Smooth muscle cell (in vitro differentiated cells): ENCODE results near the gene HCAR2. TPM values are rescaled to one million over a fixed set of nuclear protein-coding genes. Genes with fewer than 3 reads are reported as not detected.
"Not testable (repeated sequence)": the region's sequence is repeated elsewhere in the genome, so short reads cannot be mapped to it uniquely, and the experiment has no call there.

ENCODE experiments used
- DNase-seq: peaks from one replicate; lab custom pipeline; 2025; ENCODE audit not compliant: unreplicated experiment; lab: John Stamatoyannopoulos, UW
- H2AFZ ChIP-seq: fragments of 200-600 bp; sonication (generic); 2 replicates; pipeline ENCODE4 v1.6.0; 2016; ENCODE audit warnings: antibody characterized with exemption, low read depth, mild to moderate bottlenecking
- H3F3A ChIP-seq: fragments of 200-600 bp; sonication (generic); 2 replicates; pipeline ENCODE4 v1.6.0; 2017; ENCODE audit warnings: antibody characterized with exemption, low read depth
- H3K27ac ChIP-seq: fragments of 200-600 bp; sonication (generic); 2 replicates; pipeline ENCODE4 v1.5.1; 2016; ENCODE audit warnings: low read depth, mild to moderate bottlenecking
- H3K27me3 ChIP-seq: fragments of 200-600 bp; sonication (generic); 2 replicates; pipeline ENCODE4 v1.6.1; 2016; ENCODE audit warnings: low read depth, mild to moderate bottlenecking
- H3K36me3 ChIP-seq: fragments of 200-600 bp; sonication (generic); 2 replicates; pipeline ENCODE4 v1.5.1; 2016; ENCODE audit warnings: low read depth
- H3K4me1 ChIP-seq: fragments of 200-600 bp; sonication (generic); 2 replicates; pipeline ENCODE4 v1.5.1; 2016; ENCODE audit warnings: low read depth
- H3K4me2 ChIP-seq: fragments of 200-600 bp; sonication (generic); 2 replicates; pipeline ENCODE4 v1.6.0; 2016; ENCODE audit warnings: mild to moderate bottlenecking
- H3K4me3 ChIP-seq: fragments of 200-600 bp; sonication (generic); 2 replicates; pipeline ENCODE4 v1.5.1; 2016; ENCODE audit warnings: mild to moderate bottlenecking
- H3K79me2 ChIP-seq: fragments of 200-600 bp; sonication (generic); 2 replicates; pipeline ENCODE4 v1.6.0; 2016; ENCODE audit warnings: low read depth, mild to moderate bottlenecking
- H3K9ac ChIP-seq: fragments of 200-600 bp; sonication (generic); 2 replicates; pipeline ENCODE4 v1.6.0; 2016; ENCODE audit warnings: low read depth
- H3K9me3 ChIP-seq: fragments of 200-600 bp; sonication (generic); replicated peaks from 2 replicates; pipeline ENCODE4 v1.5.1; 2016; ENCODE audit warnings: low read depth
- H4K20me1 ChIP-seq: fragments of 200-600 bp; sonication (generic); 2 replicates; pipeline ENCODE4 v1.6.0; 2016; ENCODE audit warnings: low read depth
- CTCF ChIP-seq: fragments of 200-600 bp; sonication (generic); IDR thresholded peaks from 2 replicates; pipeline ENCODE4 v1.5.1; 2017; ENCODE audit warnings: borderline replicate concordance, mild to moderate bottlenecking, antibody characterized with exemption; ENCODE audit not compliant: insufficient read depth, poor library complexity, severe bottlenecking
- WGBS: methylation state at CpG from one replicate; pipeline ENCODE4 v1.1.7; 2016; ENCODE audit warnings: low lambda C conversion rate; 5-methylcytosine and 5-hydroxymethylcytosine counted together
- polyA plus RNA-seq: library from polyadenylated mRNA; unstranded; fragments of >200 nt; fragmentation: Nextera tagmentation; extraction: Ambion mirVana; gene quantifications from 2 replicates; pipeline ENCODE4 v1.2.1, GENCODE V29; 2016
- total RNA-seq: library from RNA; depleted of rRNA; stranded (reverse); fragments of >200 nt; gene quantifications from 2 replicates; pipeline ENCODE4 v1.2.3, GENCODE V29; 2014

HCAR2 gene
- total RNA-seq (0.85 and 2.0 TPM in 2 replicates), polyA plus RNA-seq (0.63 and 1.8 TPM in 2 replicates)

GRCh38 chr12:122702890-122703611 lies at the start of gene HCAR2:
Gene HCAR2, minus strand, starts transcription at chr12:122703357. Its CDS starts 74 bp downstream, at chr12:122703283.
- H3K27ac ChIP-seq, H3K27me3 ChIP-seq, DNase-seq, H3K79me2 ChIP-seq, H4K20me1 ChIP-seq, H3K4me2 ChIP-seq, H3K4me1 ChIP-seq, H3K9me3 ChIP-seq, H3K9ac ChIP-seq, H3K36me3 ChIP-seq, H3K4me3 ChIP-seq, H3F3A ChIP-seq, H2AFZ ChIP-seq: not testable (repeated sequence)
- 88% methylated on average over 22 of the region's 22 CpGs for WGBS

DNA sequence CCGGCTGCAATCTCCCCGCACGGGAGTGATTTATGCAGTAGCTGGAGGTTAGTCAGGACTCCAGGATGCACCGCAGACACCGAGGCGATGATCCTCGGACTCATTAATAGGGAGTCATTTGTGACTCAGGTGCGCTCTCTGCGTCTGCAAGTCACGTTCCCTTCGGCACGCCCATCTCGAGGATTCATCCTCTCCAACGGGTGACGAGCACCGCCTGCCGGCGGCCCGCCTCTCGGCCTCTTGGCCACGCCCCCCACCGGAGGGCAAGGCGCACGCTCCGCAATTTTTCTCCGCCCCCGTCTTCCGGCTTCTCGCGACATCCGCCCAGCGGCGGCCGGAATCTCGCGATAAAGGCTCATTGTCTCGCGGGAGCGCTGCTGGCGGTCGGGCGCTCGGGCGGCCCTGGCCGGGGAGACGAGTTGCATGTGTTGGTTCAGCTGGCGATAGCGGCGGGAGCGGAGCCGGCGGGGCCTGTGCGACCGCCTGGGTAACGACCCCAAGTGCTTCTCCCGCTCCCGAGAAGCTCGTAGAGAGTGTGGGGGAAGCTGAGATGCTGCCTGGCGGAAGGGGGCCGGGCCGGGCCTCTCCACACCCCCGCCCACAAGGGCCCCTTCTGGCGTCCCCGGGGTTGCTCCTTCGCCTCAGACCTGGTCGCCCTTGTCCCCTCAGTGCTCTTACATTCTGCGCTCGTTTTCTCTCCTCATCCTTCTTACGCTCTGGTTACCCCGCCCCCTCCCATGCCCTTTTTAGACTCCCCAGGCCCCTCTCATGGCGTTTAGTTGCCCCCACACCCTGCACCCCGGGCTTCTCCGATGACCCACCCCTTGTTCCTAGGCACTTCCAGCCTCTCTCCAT lies 49.5 kb upstream of the HCAR2 start, which contains the start of gene DENR:
DENR (plus strand) TSS at position 361 of the 855 bp plus-strand sequence. CDS start 878 bp downstream, outside the sequence.
- Histone ChIP-seq H4K20me1 (no peaks in the 10 kb centered on the region), H2AFZ (peak within 1 kb of the TSS; percentile 56), H3K27me3 (no peaks in the 10 kb centered on the region), H3K9ac (peak within 1 kb of the TSS; percentile 95), H3K9me3 (no peaks in the 10 kb centered on the region), H3K4me1 (peaks cover 15% of the 10 kb centered on the region), H3K4me3 (peak within 1 kb of the TSS; percentile 79), H3K27ac (peak within 1 kb of the TSS; percentile 80), H3K36me3 (peaks cover 5% of the 10 kb centered on the region), H3K79me2 (peaks cover 46% of the 10 kb centered on the region), H3K4me2 (peak within 1 kb of the TSS; percentile 86), H3F3A (no peaks in the 10 kb centered on the region)
- peak; percentile 96 for DNase-seq
- 1% methylated on average over 60 of the region's 73 CpGs for WGBS
- peak; percentile 60 for TF ChIP-seq CTCF

- Histone ChIP-seq H3K79me2 (peaks cover 28% of the 10 kb centered on the region), H3K4me1 (peaks cover 15% of the 10 kb centered on the region), H2AFZ (peak overlapping the region; percentile 50), H3K27ac (peak overlapping the region; percentile 63)
- not testable (repeated sequence) for H3K9me3 ChIP-seq, H3K4me2 ChIP-seq, DNase-seq, H3K9ac ChIP-seq, H3K27me3 ChIP-seq, H3K36me3 ChIP-seq, H4K20me1 ChIP-seq, H3K4me3 ChIP-seq, H3F3A ChIP-seq
- 38% methylated on average over 17 of the region's 17 CpGs for WGBS
These were observed 47.8 kb upstream of the HCAR2 start for GRCh38 chr12:122750781-122751515.

GRCh38 chr12:122749569-122750332 lies 46.6 kb upstream of the HCAR2 start:
- TF ChIP-seq CTCF = no peak
- Histone ChIP-seq H3K4me1 (peaks cover 15% of the 10 kb centered on the region), H3K4me2 (no peak overlapping the region), H3F3A (no peaks in the 10 kb centered on the region), H3K9ac (no peak overlapping the region), H3K79me2 (peaks cover 19% of the 10 kb centered on the region), H3K27ac (no peak overlapping the region), H3K4me3 (no peak overlapping the region), H3K9me3 (no peaks in the 10 kb centered on the region), H2AFZ (no peak overlapping the region), H4K20me1 (no peaks in the 10 kb centered on the region), H3K27me3 (no peaks in the 10 kb centered on the region), H3K36me3 (no peaks in the 10 kb centered on the region)
- 79% methylated on average over 6 of the region's 6 CpGs for WGBS
- no peak for DNase-seq
